ENCODE results near the gene UGCG. TPM values are rescaled to one million over a fixed set of nuclear protein-coding genes. Genes with fewer than 3 reads are reported as not detected.

The UGCG gene
- total RNA-seq, 2 experiments from 2014 or later, result 42.1 to 44.0 TPM

GRCh38 chr9:111904891-111905291, 8.3 kb downstream of the UGCG start:
- DNase-seq (no peak), ATAC-seq (ENCODE audit: poor library complexity) (no peak)
- H3K4me3 Mint-ChIP-seq, result peak overlapping the region; percentile 35
- no peak for TF ChIP-seq CTCF (IDR thresholded peaks at IDR 0.05)
- peaks cover 58% of the 10 kb centered on the region for H3K4me1 Mint-ChIP-seq (ENCODE audit: low read depth)
- H3K9me3 Mint-ChIP-seq, result no peaks in the 10 kb centered on the region
- Histone ChIP-seq H3K4me3 (ENCODE audit: low read length) (no peak overlapping the region), H3K36me3 (ENCODE audit: insufficient read depth, low read length) (no peaks in the 10 kb centered on the region), H3K27ac (ENCODE audit: low read depth in 1 of 2, low read length in 2 of 2) (no peak overlapping the region), H3K9me3 (ENCODE audit: control insufficient read depth in 1 of 2, insufficient read depth in 1 of 2, low read length in 2 of 2) (no peaks in the 10 kb centered on the region), H3K27me3 (ENCODE audit: control insufficient read depth in 1 of 2, insufficient read depth in 2 of 2, low read length in 2 of 2) (no peaks in the 10 kb centered on the region), H3K4me1 (ENCODE audit: insufficient read depth, low read length) (peaks cover 70% of the 10 kb centered on the region)
- no peaks in the 10 kb centered on the region for H3K27me3 Mint-ChIP-seq
- ChIA-PET CTCF (interaction anchor here (1.2 kb wide), 1 partner anchor 170 kb away, joined by 3 read pairs; no protein-coding TSS in a partner anchor), POLR2A (no interaction called here)
- H3K27ac Mint-ChIP-seq, result peak overlapping the region; percentile 56
- intact Hi-C loops (cut with DNase I, micrococcal nuclease), result loop anchor here in 1 of 2 experiments (5.0 kb wide), 1 partner anchor 167 kb away; no protein-coding TSS in a partner anchor
- H3K36me3 Mint-ChIP-seq (ENCODE audit: low read depth), result peaks cover 4% of the 10 kb centered on the region

GRCh38 chr9:111907147-111907546, 10.5 kb downstream of the UGCG start:
- Histone ChIP-seq H3K4me1 (ENCODE audit: insufficient read depth, low read length) (peaks cover 74% of the 10 kb centered on the region), H3K9me3 (ENCODE audit: control insufficient read depth in 1 of 2, insufficient read depth in 1 of 2, low read length in 2 of 2) (no peaks in the 10 kb centered on the region), H3K27me3 (ENCODE audit: control insufficient read depth in 1 of 2, insufficient read depth in 2 of 2, low read length in 2 of 2) (no peaks in the 10 kb centered on the region), H3K36me3 (ENCODE audit: insufficient read depth, low read length) (no peaks in the 10 kb centered on the region), H3K4me3 (ENCODE audit: low read length) (no peak overlapping the region), H3K27ac (ENCODE audit: low read depth in 1 of 2, low read length in 2 of 2) (no peak overlapping the region)
- ATAC-seq (ENCODE audit: poor library complexity), result no peak
- DNase-seq, result no peak
- TF ChIP-seq CTCF (IDR thresholded peaks at IDR 0.05), result no peak
- Mint-ChIP-seq H3K9me3 (no peaks in the 10 kb centered on the region), H3K4me3 (no peak overlapping the region), H3K27ac (peak overlapping the region; percentile 43), H3K4me1 (ENCODE audit: low read depth) (peaks cover 81% of the 10 kb centered on the region), H3K36me3 (ENCODE audit: low read depth) (peaks cover 4% of the 10 kb centered on the region), H3K27me3 (no peaks in the 10 kb centered on the region)
- ChIA-PET POLR2A (interaction anchor here (0.6 to 1.0 kb wide), 2 partner anchors 15 to 31 kb away, joined by 3 read pairs; no protein-coding TSS in a partner anchor), CTCF (no interaction called here)
- intact Hi-C loops (cut with DNase I, micrococcal nuclease), result no loop called here

- H3K27ac ChIP-seq (ENCODE audit: low read depth in 1 of 2, low read length in 2 of 2), result no peak overlapping the region
- peak overlapping the region; percentile 34 for H3K4me3 Mint-ChIP-seq
- ChIA-PET CTCF (interaction anchor here (1.0 kb wide), 1 partner anchor 11 kb away, joined by 5 read pairs; no protein-coding TSS in a partner anchor), POLR2A (interaction anchor here (0.8 to 1.9 kb wide), 4 partner anchors 12 to 94 kb away, joined by 3 to 12 read pairs (median 6); partner anchors contain the start of gene UGCG)
- H3K36me3 ChIP-seq (ENCODE audit: insufficient read depth, low read length), result no peaks in the 10 kb centered on the region
- no peak overlapping the region for H3K4me3 ChIP-seq (ENCODE audit: low read length)
- no peaks in the 10 kb centered on the region for H3K9me3 Mint-ChIP-seq
- no peaks in the 10 kb centered on the region for H3K27me3 ChIP-seq (ENCODE audit: control insufficient read depth in 1 of 2, insufficient read depth in 2 of 2, low read length in 2 of 2)
- DNase-seq (peak in 1 of 14 experiments; percentile 28), ATAC-seq (ENCODE audit: poor library complexity) (no peak)
- H3K27me3 Mint-ChIP-seq, result no peaks in the 10 kb centered on the region
- peaks cover 72% of the 10 kb centered on the region for H3K4me1 ChIP-seq (ENCODE audit: insufficient read depth, low read length)
- H3K27ac Mint-ChIP-seq, result peak overlapping the region; percentile 60
- H3K9me3 ChIP-seq (ENCODE audit: control insufficient read depth in 1 of 2, insufficient read depth in 1 of 2, low read length in 2 of 2), result no peaks in the 10 kb centered on the region
- H3K4me1 Mint-ChIP-seq (ENCODE audit: low read depth), result peaks cover 96% of the 10 kb centered on the region
- intact Hi-C loops (cut with DNase I, micrococcal nuclease), result no loop called here
- no peak for TF ChIP-seq CTCF (IDR thresholded peaks at IDR 0.05)
- peaks cover 4% of the 10 kb centered on the region for H3K36me3 Mint-ChIP-seq (ENCODE audit: low read depth)
Observed at GRCh38 chr9:111909444-111909843, 12.8 kb downstream of the UGCG start.
